Sigmoid colon (tissue), 7 donors: ENCODE data around the gene TBPL2. TPM values are rescaled to one million over a fixed set of nuclear protein-coding genes. Genes with fewer than 3 reads are reported as not detected.
A peak's percentile ranks its signal among the peaks of the same experiment; 100 is the strongest.

Experiments used
- DNase-seq: peaks from one replicate; pipeline ENCODE4 v3.0.0-alpha.2; 2019
- H3K27ac ChIP-seq, 4 donors: fragments of 200-600 bp; sonication (generic); one replicate each; pipeline ENCODE4 v1.5.1; 2016 to 2019; ENCODE audit warnings: mild to moderate bottlenecking in 1 of 4
- H3K27me3 ChIP-seq, 3 donors: fragments of 200-600 bp; sonication (generic); one replicate each; pipeline ENCODE4 v1.5.1; 2019; ENCODE audit warnings: mild to moderate bottlenecking in 1 of 3
- H3K36me3 ChIP-seq, 4 donors: fragments of 200-600 bp; sonication (generic); one replicate each; pipeline ENCODE4 v1.5.1; 2016 to 2019
- H3K4me1 ChIP-seq, 4 donors: fragments of 200-600 bp; sonication (generic); one replicate each; pipeline ENCODE4 v1.5.1; 2017 to 2019
- H3K4me3 ChIP-seq, 4 donors: fragments of 200-600 bp; sonication (generic); one replicate each; pipeline ENCODE4 v1.5.1; 2017 to 2019; ENCODE audit warnings: mild to moderate bottlenecking in 2 of 4, moderate library complexity in 1 of 4
- H3K9me3 ChIP-seq, 4 donors: fragments of 200-600 bp in 3 of 4; sonication (generic) in 3 of 4; one replicate each; pipeline versions ENCODE4 v1.5.1 to v1.6.1; 2013 to 2019
- CTCF ChIP-seq, 4 experiments: fragments of 450-650 bp in 3 of 4; fragments of 200-600 bp in 1 of 4; IDR thresholded peaks; one replicate each; pipeline ENCODE4 v1.5.1; 2016 to 2019; ENCODE audit warnings: antibody characterized with exemption in 4 of 4, mild to moderate bottlenecking in 3 of 4, moderate library complexity in 2 of 4
- EP300 ChIP-seq, 4 donors: sonication (generic); formaldehyde crosslinking; IDR thresholded peaks; one replicate each; pipeline ENCODE4 v1.6.1; 2017; ENCODE audit warnings: antibody characterized with exemption in 4 of 4
- POLR2A ChIP-seq, 2 donors: fragments of 450-650 bp; IDR thresholded peaks; one replicate each; pipeline ENCODE4 v1.6.1; 2016; ENCODE audit warnings: antibody characterized with exemption in 2 of 2, mild to moderate bottlenecking in 2 of 2, moderate library complexity in 2 of 2
- POLR2AphosphoS5 ChIP-seq, 4 donors: sonication (generic); formaldehyde crosslinking; IDR thresholded peaks; one replicate each; pipeline ENCODE4 v1.6.1; 2017; ENCODE audit warnings: antibody characterized with exemption in 4 of 4
- WGBS, 2 donors: extraction: QIAGEN DNeasy Blood & Tissue Kit; methylation state at CpG; one replicate each; pipeline ENCODE4 v1.1.7; 2013; 5-methylcytosine and 5-hydroxymethylcytosine counted together
- intact Hi-C: fragments of 100-400 bp; cut with DNase I; formaldehyde crosslinking; loops from one replicate; pipeline ENCODE4 v1.15.1; 2023
- polyA plus RNA-seq, 3 donors: library from polyadenylated mRNA; stranded (reverse); fragments of 200-250 nt; gene quantifications; one replicate each; pipeline ENCODE4 v1.2.3, GENCODE V29; 2013
- total RNA-seq, 4 donors: library from RNA; depleted of rRNA; stranded (reverse); fragments of >200 nt; gene quantifications; one replicate each; pipeline ENCODE4 v1.1.0, GENCODE V29; 2016
- donor health status: healthy with polysubstance abuse.
- donor health status: Bipolar disorder and iron deficiency.
- donor health status: healthy.

The TBPL2 gene
- total and polyA plus RNA-seq, 7 donors, result not detected

- H3K4me3 ChIP-seq, result no peak overlapping the region
- H3K36me3 ChIP-seq, result no peaks in the 10 kb centered on the region
- no peak for TF ChIP-seq POLR2A (IDR thresholded peaks at IDR 0.05)
- no peak for TF ChIP-seq EP300 (IDR thresholded peaks at IDR 0.05)
- TF ChIP-seq POLR2AphosphoS5 (IDR thresholded peaks at IDR 0.05), result no peak
- no peak for TF ChIP-seq CTCF (IDR thresholded peaks at IDR 0.05)
- H3K9me3 ChIP-seq, result no peaks in the 10 kb centered on the region
- 42 to 47% methylated on average over 5 of the region's 5 CpGs for WGBS, 2 donors
- DNase-seq, result no peak
- peaks cover 0 to 7% (median 6%) of the 10 kb centered on the region in 4 donors for H3K4me1 ChIP-seq
- H3K27me3 ChIP-seq, result no peaks in the 10 kb centered on the region
- no peak overlapping the region for H3K27ac ChIP-seq
- intact Hi-C loops, result no loop called here
Observed at GRCh38 chr14:55416866-55417265, 23.6 kb downstream of the TBPL2 start.

- no peak for DNase-seq
- intact Hi-C loops, result loop anchor here (5.0 kb wide), 1 partner anchor 142 kb away; the partner anchor contains the start of gene FBXO34
- H3K9me3 ChIP-seq, result no peaks in the 10 kb centered on the region
- H3K36me3 ChIP-seq, result no peaks in the 10 kb centered on the region
- peaks cover 0 to 20% (median 18%) of the 10 kb centered on the region in 4 donors for H3K4me1 ChIP-seq
- no peaks in the 10 kb centered on the region for H3K27me3 ChIP-seq
- 87 to 88% methylated on average over 3 of the region's 3 CpGs for WGBS, 2 donors
- no peak overlapping the region for H3K4me3 ChIP-seq
- TF ChIP-seq CTCF (IDR thresholded peaks at IDR 0.05) (no peak), POLR2AphosphoS5 (IDR thresholded peaks at IDR 0.05) (no peak), EP300 (IDR thresholded peaks at IDR 0.05) (no peak), POLR2A (IDR thresholded peaks at IDR 0.05) (no peak)
- no peak overlapping the region for H3K27ac ChIP-seq
Observed at GRCh38 chr14:55414551-55414950, 25.9 kb downstream of the TBPL2 start.

- 80 to 86% methylated on average over 5 of the region's 5 CpGs for WGBS, 2 donors
Observed at GRCh38 chr14:55412676-55413075, 27.7 kb downstream of the TBPL2 start.

GRCh38 chr14:55411426-55412389 is 28.7 kb downstream of the TBPL2 start, which contains the start of gene ATG14:
Gene ATG14 (minus strand): TSS chr14:55411830. CDS start chr14:55411822, 8 bp downstream.
- no peaks in the 10 kb centered on the region for H3K9me3 ChIP-seq
- H3K4me1 ChIP-seq, result peaks cover 0 to 23% (median 19%) of the 10 kb centered on the region in 4 donors
- peak within 1 kb of the TSS; percentile 77 to 87 (median 84) for H3K4me3 ChIP-seq
- no peaks in the 10 kb centered on the region for H3K27me3 ChIP-seq
- intact Hi-C loops, result loop anchor here (5.0 kb wide), 1 partner anchor 139 kb away; the partner anchor contains the start of gene FBXO34
- DNase-seq, result peak; percentile 92
- TF ChIP-seq CTCF (IDR thresholded peaks at IDR 0.05) (no peak), POLR2AphosphoS5 (IDR thresholded peaks at IDR 0.05) (peak; percentile 44 to 85 (median 76)), EP300 (IDR thresholded peaks at IDR 0.05) (no peak), POLR2A (IDR thresholded peaks at IDR 0.05) (peak in 1 of 2 donors; percentile 18)
- WGBS, 2 donors, result 1 to 3% methylated on average over 57 of the region's 57 CpGs
- H3K36me3 ChIP-seq, result no peaks in the 10 kb centered on the region
- peak within 1 kb of the TSS; percentile 81 to 91 (median 85) for H3K27ac ChIP-seq

More at GRCh38 chr14:55412676-55413075, 27.7 kb downstream of the TBPL2 start:
- Histone ChIP-seq H3K36me3 (no peaks in the 10 kb centered on the region), H3K4me3 (no peak overlapping the region), H3K27me3 (no peaks in the 10 kb centered on the region), H3K4me1 (peaks cover 0 to 23% (median 19%) of the 10 kb centered on the region in 4 donors), H3K9me3 (no peaks in the 10 kb centered on the region), H3K27ac (no peak overlapping the region)
- DNase-seq, result no peak
- no peak for TF ChIP-seq POLR2AphosphoS5 (IDR thresholded peaks at IDR 0.05)
- no peak for TF ChIP-seq EP300 (IDR thresholded peaks at IDR 0.05)
- TF ChIP-seq CTCF (IDR thresholded peaks at IDR 0.05), result no peak
- TF ChIP-seq POLR2A (IDR thresholded peaks at IDR 0.05), result no peak
- intact Hi-C loops, result loop anchor here (5.0 kb wide), 1 partner anchor 140 kb away; the partner anchor contains the start of gene FBXO34
